Fibroblast of lung (primary cell): ENCODE data around the gene KREMEN1. TPM values are rescaled to one million over a fixed set of nuclear protein-coding genes. Genes with fewer than 3 reads are reported as not detected.
"Not testable (repeated sequence)": the region's sequence is repeated elsewhere in the genome, so short reads cannot be mapped to it uniquely, and the experiment has no call there.

Experiments used
- DNase-seq, 2 donors: peaks; one replicate each; pipeline versions ENCODE4 v3.0.0 to v3.0.0-alpha.2; 2010; ENCODE audit warnings: low read depth in 2 of 2
- H2AFZ ChIP-seq: 2 replicates; pipeline ENCODE4 v1.5.1; 2012; ENCODE audit warnings: low read length, control low read depth, inconsistent platforms
- H3K27ac ChIP-seq: 2 replicates; pipeline ENCODE4 v1.5.1; 2011; ENCODE audit warnings: low read length, control low read depth; ENCODE audit not compliant: insufficient read depth
- H3K27me3 ChIP-seq: 2 replicates; pipeline ENCODE4 v1.5.1; 2011; ENCODE audit warnings: mild to moderate bottlenecking, low read length; ENCODE audit not compliant: control insufficient read depth, insufficient read depth
- H3K36me3 ChIP-seq: 2 replicates; pipeline ENCODE4 v1.5.1; 2011; ENCODE audit warnings: low read length; ENCODE audit not compliant: control insufficient read depth, insufficient read depth
- H3K4me1 ChIP-seq: 2 replicates; pipeline ENCODE4 v1.5.1; 2011; ENCODE audit warnings: low read length; ENCODE audit not compliant: control insufficient read depth, insufficient read depth; ENCODE audit errors: extremely low read depth
- H3K4me2 ChIP-seq: 2 replicates; pipeline ENCODE4 v1.5.1; 2011; ENCODE audit warnings: low read length, control low read depth; ENCODE audit not compliant: insufficient read depth; ENCODE audit errors: extremely low read depth
- H3K4me3 ChIP-seq, 4 experiments: fragments of 200-600 bp in 1 of 4; sonication (generic) in 1 of 4; replicated peaks in 1 of 4; 2 replicates each; pipeline ENCODE4 v1.5.1; 2011 to 2016; ENCODE audit warnings: low read length in 4 of 4, low read depth in 3 of 4, mild to moderate bottlenecking in 3 of 4, control low read depth in 2 of 4, inconsistent platforms in 1 of 4, mixed read lengths in 1 of 4; ENCODE audit not compliant: insufficient read depth in 1 of 4; ENCODE audit errors: control extremely low read depth in 1 of 4
- H3K79me2 ChIP-seq: 2 replicates; pipeline ENCODE4 v1.5.1; 2012; ENCODE audit warnings: mild to moderate bottlenecking, low read length, inconsistent platforms; ENCODE audit not compliant: control insufficient read depth, insufficient read depth
- H3K9ac ChIP-seq: 2 replicates; pipeline ENCODE4 v1.5.1; 2011; ENCODE audit warnings: mild to moderate bottlenecking, low read length, control low read depth; ENCODE audit not compliant: insufficient read depth
- H3K9me3 ChIP-seq: 2 replicates; pipeline ENCODE4 v1.5.1; 2012; ENCODE audit warnings: low read depth, low read length; ENCODE audit not compliant: control insufficient read depth, insufficient read depth
- H4K20me1 ChIP-seq: 2 replicates; pipeline ENCODE4 v1.5.1; 2011; ENCODE audit warnings: low read length; ENCODE audit not compliant: control insufficient read depth, insufficient read depth; ENCODE audit errors: extremely low read depth
- EZH2 ChIP-seq: IDR thresholded peaks from 2 replicates; pipeline ENCODE4 v1.5.1; 2012; ENCODE audit warnings: low read length, control low read depth, mild to moderate bottlenecking; ENCODE audit errors: missing control alignments
- polyA plus RNA-seq, 2 donors: library from polyadenylated mRNA; depleted of rRNA in 1 of 2; stranded (reverse) in 1 of 2; unstranded in 1 of 2; fragments of >200 nt; gene quantifications; 2 replicates each; pipeline ENCODE4 v1.2.1, GENCODE V29; 2011 to 2012; ENCODE audit warnings: missing spikeins in 1 of 2
- total RNA-seq: library from RNA; depleted of rRNA; stranded (reverse); fragments of >200 nt; gene quantifications from 2 replicates; pipeline ENCODE4 v1.2.1, GENCODE V29; 2014
- TF ChIP-seq, protein P1 (sequence below), 2 donors: IDR thresholded peaks in 1 of 2; conservative IDR thresholded peaks in 1 of 2; 1 replicate in 1 of 2; 2 replicates in 1 of 2; pipeline ENCODE4 v1.5.1; 2011 to 2012; ENCODE audit warnings: low read length in 2 of 2, control low read depth in 1 of 2, inconsistent platforms in 1 of 2, low read depth in 1 of 2, mild to moderate bottlenecking in 1 of 2

Gene KREMEN1
- total and polyA plus RNA-seq, 2 donors (not counting 1 experiment from before 2014, with no cell fraction given), result 7.0 to 12.9 TPM

DNA sequence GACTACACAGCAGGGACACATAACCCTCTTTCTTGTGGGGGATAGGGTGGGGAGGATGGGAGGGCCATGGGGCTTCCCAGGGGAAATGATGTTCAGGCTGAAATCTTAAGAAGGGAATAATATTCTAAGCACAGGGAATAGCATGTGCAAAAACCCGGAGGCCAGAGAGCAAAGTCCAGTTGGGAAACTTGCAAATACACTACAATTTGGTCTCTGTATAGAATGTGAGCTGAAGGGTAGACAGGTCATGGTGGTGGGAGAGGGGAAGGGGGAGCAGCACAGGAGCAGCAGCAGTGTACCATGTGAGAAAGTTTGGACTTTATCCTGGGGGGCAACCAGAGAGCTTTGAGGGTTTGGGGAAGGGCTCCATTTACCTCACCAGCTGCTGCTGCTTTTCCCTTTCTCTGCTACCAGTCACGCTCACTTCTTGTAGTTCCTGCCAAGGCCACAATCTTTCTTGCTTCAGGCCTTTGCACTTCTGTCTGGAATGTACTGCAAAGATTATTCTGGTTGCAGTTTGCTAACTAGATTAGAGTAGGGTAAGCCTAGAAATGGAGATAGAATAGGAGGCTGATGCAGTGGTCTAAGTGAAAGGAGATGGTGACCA lies 43.0 kb downstream of the KREMEN1 start:
- TF ChIP-seq, protein P1, sequence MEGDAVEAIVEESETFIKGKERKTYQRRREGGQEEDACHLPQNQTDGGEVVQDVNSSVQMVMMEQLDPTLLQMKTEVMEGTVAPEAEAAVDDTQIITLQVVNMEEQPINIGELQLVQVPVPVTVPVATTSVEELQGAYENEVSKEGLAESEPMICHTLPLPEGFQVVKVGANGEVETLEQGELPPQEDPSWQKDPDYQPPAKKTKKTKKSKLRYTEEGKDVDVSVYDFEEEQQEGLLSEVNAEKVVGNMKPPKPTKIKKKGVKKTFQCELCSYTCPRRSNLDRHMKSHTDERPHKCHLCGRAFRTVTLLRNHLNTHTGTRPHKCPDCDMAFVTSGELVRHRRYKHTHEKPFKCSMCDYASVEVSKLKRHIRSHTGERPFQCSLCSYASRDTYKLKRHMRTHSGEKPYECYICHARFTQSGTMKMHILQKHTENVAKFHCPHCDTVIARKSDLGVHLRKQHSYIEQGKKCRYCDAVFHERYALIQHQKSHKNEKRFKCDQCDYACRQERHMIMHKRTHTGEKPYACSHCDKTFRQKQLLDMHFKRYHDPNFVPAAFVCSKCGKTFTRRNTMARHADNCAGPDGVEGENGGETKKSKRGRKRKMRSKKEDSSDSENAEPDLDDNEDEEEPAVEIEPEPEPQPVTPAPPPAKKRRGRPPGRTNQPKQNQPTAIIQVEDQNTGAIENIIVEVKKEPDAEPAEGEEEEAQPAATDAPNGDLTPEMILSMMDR (conservative IDR thresholded peaks at IDR 0.05 in 1 of 2, IDR thresholded peaks at IDR 0.05 in 1 of 2; ENCODE audit: low read depth in 1 of 2, low read length in 2 of 2), result no peak
- no peak for TF ChIP-seq EZH2
- Histone ChIP-seq H3K9ac (no peak overlapping the region), H3K79me2 (no peaks in the 10 kb centered on the region), H3K9me3 (no peaks in the 10 kb centered on the region), H3K27me3 (no peaks in the 10 kb centered on the region), H3K4me2 (no peak overlapping the region), H2AFZ (no peak overlapping the region), H3K4me1 (no peaks in the 10 kb centered on the region), H4K20me1 (no peaks in the 10 kb centered on the region), H3K27ac (no peak overlapping the region), H3K4me3 (no peak overlapping the region), H3K36me3 (no peaks in the 10 kb centered on the region)
- DNase-seq, result peak in 1 of 2 donors; percentile 26

DNA sequence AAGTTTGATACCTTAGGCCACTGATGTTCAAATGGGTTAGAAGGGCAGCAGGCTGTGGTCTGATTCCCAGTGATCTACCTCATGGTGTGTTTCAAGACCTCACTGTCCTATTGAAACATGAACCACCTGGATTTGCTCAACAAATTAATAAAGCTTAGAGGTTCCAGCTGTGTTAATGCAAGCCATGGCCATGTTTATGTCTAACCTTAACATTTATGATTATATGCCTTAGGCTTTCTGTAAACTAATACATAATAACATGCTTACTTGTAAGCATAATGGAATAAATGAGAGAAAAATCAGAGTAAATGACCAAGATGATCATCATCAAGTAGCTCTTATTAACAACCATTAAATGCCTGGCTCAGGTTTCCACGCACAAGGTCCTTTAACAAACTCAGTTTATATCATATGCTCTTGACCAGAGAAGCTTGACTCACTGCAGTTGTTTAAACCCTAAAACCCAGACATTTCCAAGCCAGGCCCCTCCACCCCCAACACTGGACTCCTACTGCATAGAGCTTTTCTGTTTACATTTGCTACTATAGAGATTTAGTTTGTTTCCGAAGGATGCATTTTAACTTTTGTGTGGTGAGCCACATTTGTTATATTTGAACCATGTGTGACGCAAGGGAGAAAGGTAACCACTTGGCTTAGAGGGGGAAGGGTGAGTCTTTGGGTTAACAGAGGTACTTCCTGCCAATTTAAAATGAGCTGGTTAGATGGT lies 43.7 kb downstream of the KREMEN1 start:
- no peak overlapping the region for H3K27ac ChIP-seq
- no peaks in the 10 kb centered on the region for H3K9me3 ChIP-seq
- no peaks in the 10 kb centered on the region for H3K27me3 ChIP-seq
- H3K9ac ChIP-seq, result no peak overlapping the region
- no peak overlapping the region for H3K4me2 ChIP-seq
- TF ChIP-seq EZH2, result no peak
- TF ChIP-seq, protein P1 (conservative IDR thresholded peaks at IDR 0.05 in 1 of 2, IDR thresholded peaks at IDR 0.05 in 1 of 2; ENCODE audit: low read depth in 1 of 2, low read length in 2 of 2), result no peak
- H2AFZ ChIP-seq, result no peak overlapping the region
- peak in 1 of 2 donors; percentile 31 for DNase-seq
- no peaks in the 10 kb centered on the region for H3K36me3 ChIP-seq
- no peaks in the 10 kb centered on the region for H4K20me1 ChIP-seq
- no peaks in the 10 kb centered on the region for H3K79me2 ChIP-seq
- no peak overlapping the region for H3K4me3 ChIP-seq
- no peaks in the 10 kb centered on the region for H3K4me1 ChIP-seq

DNA sequence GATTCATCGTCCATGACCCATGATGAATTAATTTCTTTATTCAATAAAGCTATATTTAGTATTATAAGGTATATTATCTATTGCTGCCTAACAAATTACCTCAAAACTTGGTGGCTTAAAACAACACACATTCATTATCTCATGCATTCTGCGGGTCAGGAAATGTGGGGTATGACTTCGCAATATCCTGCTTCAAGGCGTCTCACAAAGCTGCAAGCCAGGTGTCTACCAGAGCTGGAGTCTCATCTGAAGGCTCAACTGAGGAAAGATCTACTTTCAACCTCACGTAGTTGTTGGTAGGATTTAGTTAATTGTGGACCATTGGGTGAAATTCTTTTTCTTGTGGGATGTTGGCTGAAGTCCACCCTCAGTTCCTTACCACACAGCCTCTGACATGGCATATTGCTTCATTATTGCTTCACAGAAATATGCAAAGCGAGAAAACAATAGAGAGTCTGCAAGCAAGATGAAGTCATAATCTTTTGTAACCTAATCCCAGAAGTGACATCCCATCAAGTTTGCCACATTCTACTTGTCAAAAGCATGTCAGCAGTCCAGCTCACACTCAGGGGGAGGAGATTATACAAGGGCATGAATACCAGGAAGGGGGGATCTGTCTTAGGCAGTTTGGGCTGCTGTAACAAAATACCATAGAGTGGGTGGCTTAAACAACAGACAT lies 45.1 kb downstream of the KREMEN1 start:
- Histone ChIP-seq H3K27me3 (no peaks in the 10 kb centered on the region), H3K4me2 (no peak overlapping the region), H2AFZ (no peak overlapping the region), H3K36me3 (no peaks in the 10 kb centered on the region), H3K27ac (no peak overlapping the region), H3K9ac (no peak overlapping the region), H3K4me1 (no peaks in the 10 kb centered on the region), H3K79me2 (no peaks in the 10 kb centered on the region), H3K4me3 (no peak overlapping the region), H4K20me1 (no peaks in the 10 kb centered on the region), H3K9me3 (no peaks in the 10 kb centered on the region)
- TF ChIP-seq, protein P1 (conservative IDR thresholded peaks at IDR 0.05 in 1 of 2, IDR thresholded peaks at IDR 0.05 in 1 of 2; ENCODE audit: low read depth in 1 of 2, low read length in 2 of 2), result no peak
- no peak for TF ChIP-seq EZH2
- peak; percentile 28 to 66 for DNase-seq

DNA sequence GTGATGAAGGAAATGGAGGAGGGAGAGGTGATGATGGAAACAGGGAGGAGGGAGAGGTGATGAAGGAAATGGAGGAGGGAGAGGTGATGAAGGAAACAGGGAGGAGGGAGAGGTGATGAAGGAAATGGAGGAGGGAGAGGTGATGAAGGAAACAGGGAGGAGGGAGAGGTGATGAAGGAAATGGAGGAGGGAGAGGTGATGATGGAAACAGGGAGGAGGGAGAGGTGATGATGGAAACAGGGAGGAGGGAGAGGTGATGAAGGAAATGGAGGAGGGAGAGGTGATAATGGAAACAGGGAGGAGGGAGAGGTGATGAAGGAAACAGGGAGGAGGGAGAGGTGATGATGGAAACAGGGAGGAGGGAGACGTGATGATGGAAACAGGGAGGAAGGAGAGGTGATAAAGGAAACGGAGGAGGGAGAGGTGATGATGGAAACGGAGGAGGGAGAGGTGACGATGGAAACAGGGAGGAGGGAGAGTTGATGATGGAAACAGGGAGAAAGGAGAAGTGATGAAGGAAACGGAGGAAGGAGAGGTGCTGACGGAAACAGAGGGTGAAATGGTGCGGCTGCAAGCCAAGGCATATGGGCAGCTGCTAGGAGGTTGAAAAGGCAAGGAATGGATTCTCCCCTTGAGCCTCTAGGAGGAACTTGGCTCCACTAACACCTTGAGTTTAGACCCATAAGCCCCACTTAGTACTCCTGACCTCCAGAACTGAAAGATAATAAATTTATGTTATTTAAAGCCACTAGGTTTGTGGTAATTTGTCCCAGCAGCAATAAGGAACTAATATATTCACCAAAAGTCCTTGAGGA lies 47.5 kb downstream of the KREMEN1 start:
- H4K20me1 ChIP-seq, H3K79me2 ChIP-seq, H2AFZ ChIP-seq, H3K4me3 ChIP-seq, H3K27me3 ChIP-seq, H3K27ac ChIP-seq, H3K9ac ChIP-seq, H3K4me2 ChIP-seq, DNase-seq, H3K4me1 ChIP-seq, H3K9me3 ChIP-seq, H3K36me3 ChIP-seq: not testable (repeated sequence)
